ENCODE results near the gene ABCA7. TPM values are rescaled to one million over a fixed set of nuclear protein-coding genes. Genes with fewer than 3 reads are reported as not detected.

ABCA7 gene
- total and polyA plus RNA-seq, 2 of the 8 experiments (the other 6 are each of a cell fraction or from before 2014, with no cell fraction given): 10.4 to 25.6 TPM

DNA sequence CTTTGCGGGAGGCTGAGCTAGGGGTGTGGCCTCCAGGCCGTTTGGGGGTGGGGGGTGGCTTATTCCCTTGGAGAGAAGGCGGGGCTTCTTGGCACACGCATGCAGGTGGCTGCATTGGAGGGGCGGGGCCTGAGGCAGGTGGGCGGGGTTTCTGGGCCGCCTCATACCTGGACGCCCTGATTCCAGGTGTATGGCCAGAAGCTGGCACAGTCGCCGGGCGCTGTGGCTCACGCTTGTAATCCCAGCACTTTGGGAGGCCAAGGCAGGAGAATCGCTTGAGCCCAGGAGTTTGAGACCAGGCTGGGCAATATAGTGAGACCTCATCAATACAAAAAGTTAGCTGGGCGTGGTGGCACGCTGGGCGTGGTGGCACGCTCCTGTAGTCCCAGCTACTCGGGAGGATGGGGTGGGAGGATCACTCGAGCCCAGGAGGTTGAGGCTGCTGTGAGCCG lies 7.8 kb downstream of the ABCA7 start (continued):
- TF ChIP-seq BRCA1 (IDR thresholded peaks at IDR 0.05; ENCODE audit: low read depth, low read length): no peak
- TF ChIP-seq CBX5 (IDR thresholded peaks at IDR 0.05; ENCODE audit: low read depth, low read length): no peak
